HG02970 (cell line): ENCODE measurements around the gene CHRM2.

Source experiments
- ATAC-seq: cut with Tn5 transposase; IDR thresholded peaks from one replicate; pipeline ENCODE4 v1.9.1; 2021; ENCODE audit warnings: mild to moderate bottlenecking, moderate library complexity, moderate number of reproducible peaks; ENCODE audit not compliant: unreplicated experiment, low FRiP score

Gene CHRM2

DNA sequence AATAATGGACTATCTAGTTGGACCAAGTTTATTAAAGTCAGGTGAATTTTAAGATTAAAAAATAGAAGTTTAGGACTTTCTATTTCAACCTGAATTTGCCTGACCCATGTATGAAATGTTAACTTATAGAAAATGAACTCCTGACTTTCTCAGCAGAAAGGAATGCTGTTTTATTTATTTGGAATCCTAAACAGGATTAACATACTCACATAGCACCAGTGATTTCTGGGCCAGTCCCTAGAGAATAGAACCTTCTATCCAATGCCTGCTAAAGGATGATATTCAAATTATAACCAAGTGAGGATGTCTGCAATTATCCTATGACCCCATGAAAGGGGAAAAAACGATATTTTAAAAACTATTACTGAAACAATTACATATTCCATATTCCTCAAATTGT, 148.8 kb downstream of the CHRM2 start:
- no peak for ATAC-seq

GRCh38 chr7:137018468-137018867, 150.0 kb downstream of the CHRM2 start:
- no peak for ATAC-seq

DNA sequence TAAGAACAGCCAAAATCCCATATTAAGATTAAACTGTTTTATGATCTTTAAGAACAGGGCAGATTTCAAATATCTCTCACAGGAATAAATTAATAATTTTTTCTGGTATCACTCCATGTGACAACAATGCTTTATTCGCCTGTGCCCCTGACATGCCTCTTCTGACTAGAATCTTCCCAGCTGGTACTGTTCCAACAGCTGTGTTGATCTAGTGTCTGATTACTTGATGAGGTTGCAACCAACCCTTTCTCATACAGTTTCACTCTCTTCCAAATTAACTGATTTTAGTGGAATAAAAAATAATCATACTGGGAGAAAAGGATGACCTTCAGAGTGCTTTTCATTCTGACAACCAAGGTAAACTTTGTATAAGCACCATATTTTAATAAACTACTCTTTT, 151.9 kb downstream of the CHRM2 start:
- no peak for ATAC-seq

GRCh38 chr7:137025469-137026175, 157.2 kb downstream of the CHRM2 start:
- no peak for ATAC-seq

GRCh38 chr7:137026176-137026500, 157.7 kb downstream of the CHRM2 start:
- no peak for ATAC-seq

DNA sequence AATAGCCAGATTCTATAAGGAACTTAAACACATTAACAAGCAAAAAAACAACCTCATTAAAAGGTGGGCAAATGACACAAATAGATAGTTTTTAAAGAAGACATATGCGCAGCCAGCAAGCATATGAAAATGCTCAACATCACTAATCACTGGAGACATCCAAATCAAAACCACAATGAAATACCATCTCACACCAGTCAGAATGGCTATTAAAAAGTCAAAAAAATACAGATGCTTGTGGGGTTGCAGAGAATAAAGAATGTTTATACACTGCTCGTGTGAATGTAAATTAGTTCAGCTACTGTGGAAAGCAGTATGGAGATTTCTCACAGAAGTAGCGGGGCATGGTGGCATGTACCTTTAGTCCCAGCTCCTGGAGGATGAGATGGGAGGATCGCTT, 164.0 kb downstream of the CHRM2 start:
- ATAC-seq: no peak

- ATAC-seq: no peak
Measured at GRCh38 chr7:137036768-137037167, 168.3 kb downstream of the CHRM2 start.

GRCh38 chr7:137038706-137039105, 170.3 kb downstream of the CHRM2 start:
- ATAC-seq: no peak

DNA sequence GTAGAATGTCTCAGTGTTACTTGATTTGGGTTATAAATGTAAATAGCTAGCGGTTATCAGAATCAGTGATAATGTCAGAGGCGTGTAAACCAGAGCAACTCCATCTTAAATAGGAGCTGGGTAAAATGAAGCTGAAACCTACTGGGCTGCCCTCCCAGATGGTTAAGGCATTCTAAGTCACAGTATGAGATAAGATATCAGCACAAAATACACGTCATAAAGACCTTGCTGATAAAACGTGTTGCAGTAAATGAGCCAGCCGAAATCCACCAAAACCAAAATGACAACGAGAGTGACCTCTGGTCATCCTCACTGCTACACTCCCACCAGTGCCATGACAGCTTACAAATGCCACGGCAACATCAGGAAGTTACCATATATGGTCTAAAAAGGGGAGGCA, 172.3 kb downstream of the CHRM2 start:
- no peak for ATAC-seq

- no peak for ATAC-seq
Measured at GRCh38 chr7:137045573-137045972, 177.1 kb downstream of the CHRM2 start.

- no peak for ATAC-seq
Measured at GRCh38 chr7:137069249-137069963, 201.0 kb downstream of the CHRM2 start.
